SK-N-SH (cell line): ENCODE results near the gene SOX15.

ENCODE experiments used
- CTCF ChIP-seq: fragments of 200-600 bp; sonication (generic); IDR thresholded peaks from 2 replicates; pipeline ENCODE4 v1.6.1; 2017; ENCODE audit warnings: antibody characterized with exemption, mild to moderate bottlenecking, moderate library complexity
- EP300 ChIP-seq, 2 experiments: IDR thresholded peaks; 2 replicates each; pipeline versions ENCODE4 v1.4.0 to v1.6.1; 2012; ENCODE audit warnings: borderline replicate concordance in 1 of 2, low read depth in 1 of 2, low read length in 1 of 2
- GABPA ChIP-seq: IDR thresholded peaks from 2 replicates; pipeline ENCODE4 v1.4.0; 2012; ENCODE audit warnings: low read depth, mild to moderate bottlenecking
- POLR2AphosphoS5 ChIP-seq: IDR thresholded peaks from 2 replicates; pipeline ENCODE4 v1.6.1; 2012; ENCODE audit warnings: low read depth, low read length
- RCOR1 ChIP-seq: fragments of 150-350 bp; IDR thresholded peaks from 2 replicates; pipeline ENCODE4 v1.6.1; 2017; ENCODE audit warnings: antibody characterized with exemption, low read length
- SIN3A ChIP-seq: IDR thresholded peaks from 2 replicates; pipeline ENCODE4 v1.6.1; 2012; ENCODE audit warnings: low read depth, mild to moderate bottlenecking, low read length, moderate library complexity, borderline replicate concordance
- TAF1 ChIP-seq: IDR thresholded peaks from 2 replicates; pipeline ENCODE4 v1.6.1; 2012; ENCODE audit warnings: low read depth, mild to moderate bottlenecking, low read length, moderate library complexity, borderline replicate concordance
- ZBTB33 ChIP-seq: IDR thresholded peaks from 2 replicates; pipeline ENCODE4 v1.4.0; 2012; ENCODE audit warnings: low read depth, borderline replicate concordance

- no peak for TF ChIP-seq GABPA
- TF ChIP-seq RCOR1, result no peak
- TF ChIP-seq POLR2AphosphoS5, result no peak
- TF ChIP-seq EP300 (IDR thresholded peaks at IDR 0.05; ENCODE audit: borderline replicate concordance in 1 of 2, low read depth in 1 of 2, low read length in 1 of 2), result no peak
- TF ChIP-seq ZBTB33, result no peak
- no peak for TF ChIP-seq CTCF
- TF ChIP-seq SIN3A, result no peak
- no peak for TF ChIP-seq TAF1
These were observed 24.0 kb upstream of the SOX15 start for GRCh38 chr17:7613769-7614424.
